ENCODE measurements around the gene ZDHHC16.
A peak's percentile ranks its signal among the peaks of the same experiment; 100 is the strongest.

The ZDHHC16 gene

GRCh38 chr10:97434055-97434454 lies 11.9 kb upstream of the ZDHHC16 start:
- H3K4me3 ChIP-seq (ENCODE audit: low read depth, low read length), result no peak overlapping the region
- in situ Hi-C loops (cut with HindIII; ENCODE audit: low sequenced_read_pairs), result no loop called here
- no peak for DNase-seq (ENCODE audit: low read depth, low spot score)
- TF ChIP-seq, protein P1, sequence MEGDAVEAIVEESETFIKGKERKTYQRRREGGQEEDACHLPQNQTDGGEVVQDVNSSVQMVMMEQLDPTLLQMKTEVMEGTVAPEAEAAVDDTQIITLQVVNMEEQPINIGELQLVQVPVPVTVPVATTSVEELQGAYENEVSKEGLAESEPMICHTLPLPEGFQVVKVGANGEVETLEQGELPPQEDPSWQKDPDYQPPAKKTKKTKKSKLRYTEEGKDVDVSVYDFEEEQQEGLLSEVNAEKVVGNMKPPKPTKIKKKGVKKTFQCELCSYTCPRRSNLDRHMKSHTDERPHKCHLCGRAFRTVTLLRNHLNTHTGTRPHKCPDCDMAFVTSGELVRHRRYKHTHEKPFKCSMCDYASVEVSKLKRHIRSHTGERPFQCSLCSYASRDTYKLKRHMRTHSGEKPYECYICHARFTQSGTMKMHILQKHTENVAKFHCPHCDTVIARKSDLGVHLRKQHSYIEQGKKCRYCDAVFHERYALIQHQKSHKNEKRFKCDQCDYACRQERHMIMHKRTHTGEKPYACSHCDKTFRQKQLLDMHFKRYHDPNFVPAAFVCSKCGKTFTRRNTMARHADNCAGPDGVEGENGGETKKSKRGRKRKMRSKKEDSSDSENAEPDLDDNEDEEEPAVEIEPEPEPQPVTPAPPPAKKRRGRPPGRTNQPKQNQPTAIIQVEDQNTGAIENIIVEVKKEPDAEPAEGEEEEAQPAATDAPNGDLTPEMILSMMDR (IDR thresholded peaks at IDR 0.05; ENCODE audit: low read depth, low read length), result no peak

GRCh38 chr10:97434557-97434956 lies 11.4 kb upstream of the ZDHHC16 start:
- in situ Hi-C loops (cut with HindIII; ENCODE audit: low sequenced_read_pairs), result no loop called here
- TF ChIP-seq, protein P1 (IDR thresholded peaks at IDR 0.05; ENCODE audit: low read depth, low read length), result no peak
- DNase-seq (ENCODE audit: low read depth, low spot score), result no peak
- H3K4me3 ChIP-seq (ENCODE audit: low read depth, low read length), result no peak overlapping the region

GRCh38 chr10:97435211-97435610 lies 10.8 kb upstream of the ZDHHC16 start:
- TF ChIP-seq, protein P1 (IDR thresholded peaks at IDR 0.05; ENCODE audit: low read depth, low read length), result no peak
- no peak overlapping the region for H3K4me3 ChIP-seq (ENCODE audit: low read depth, low read length)
- in situ Hi-C loops (cut with HindIII; ENCODE audit: low sequenced_read_pairs), result no loop called here
- DNase-seq (ENCODE audit: low read depth, low spot score), result no peak

DNA sequence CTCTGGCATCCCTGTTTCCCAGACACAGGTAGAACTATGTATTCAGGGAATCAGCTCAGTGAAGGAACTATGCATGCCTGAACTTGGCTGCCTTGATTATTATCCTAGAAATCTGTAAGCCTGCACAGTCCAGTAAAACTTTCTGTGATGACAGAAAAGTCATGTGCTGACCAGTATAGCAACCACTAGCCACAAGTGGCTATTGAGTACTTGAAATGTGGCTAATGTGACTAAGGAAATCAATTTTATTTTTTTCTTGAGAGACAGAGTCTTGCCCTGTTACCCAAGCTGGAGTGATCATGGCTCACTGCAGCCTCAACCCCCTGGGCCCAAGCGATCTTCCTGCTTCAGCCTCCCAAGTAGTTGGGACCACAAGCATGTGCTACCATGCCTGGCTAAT lies 3.7 kb upstream of the ZDHHC16 start:
- TF ChIP-seq, protein P1 (IDR thresholded peaks at IDR 0.05; ENCODE audit: low read depth, low read length), result no peak
- no peak for DNase-seq (ENCODE audit: low read depth, low spot score)
- H3K4me3 ChIP-seq (ENCODE audit: low read depth, low read length), result no peak overlapping the region
- in situ Hi-C loops (cut with HindIII; ENCODE audit: low sequenced_read_pairs), result no loop called here

GRCh38 chr10:97444212-97444611 lies 1.8 kb upstream of the ZDHHC16 start:
- no peak overlapping the region for H3K4me3 ChIP-seq (ENCODE audit: low read depth, low read length)
- in situ Hi-C loops (cut with HindIII; ENCODE audit: low sequenced_read_pairs), result no loop called here
- TF ChIP-seq, protein P1 (IDR thresholded peaks at IDR 0.05; ENCODE audit: low read depth, low read length), result no peak
- DNase-seq (ENCODE audit: low read depth, low spot score), result no peak

- in situ Hi-C loops (cut with HindIII; ENCODE audit: low sequenced_read_pairs), result no loop called here
- peak overlapping the region; percentile 99 for H3K4me3 ChIP-seq (ENCODE audit: low read depth, low read length)
- TF ChIP-seq, protein P1 (IDR thresholded peaks at IDR 0.05; ENCODE audit: low read depth, low read length), result no peak
- DNase-seq (ENCODE audit: low read depth, low spot score), result no peak
Observed at GRCh38 chr10:97445357-97445721, 636 bp upstream of the ZDHHC16 start.

- no peak overlapping the region for H3K4me3 ChIP-seq (ENCODE audit: low read depth, low read length)
- TF ChIP-seq, protein P1 (IDR thresholded peaks at IDR 0.05; ENCODE audit: low read depth, low read length), result no peak
- no peak for DNase-seq (ENCODE audit: low read depth, low spot score)
- in situ Hi-C loops (cut with HindIII; ENCODE audit: low sequenced_read_pairs), result no loop called here
Observed at GRCh38 chr10:97450828-97451227, 4.9 kb downstream of the ZDHHC16 start.
